C1 segment of cervical spinal cord (tissue), 14 donors: Measurements from ENCODE around the gene GLT6D1.
A peak's percentile ranks its signal among the peaks of the same experiment; 100 is the strongest.

Source experiments
- DNase-seq, 14 donors: peaks; one replicate each; lab custom pipeline; 2025; lab: John Stamatoyannopoulos, UW

The GLT6D1 gene

GRCh38 chr9:135608294-135608998, 30.9 kb downstream of the GLT6D1 start:
- no peak for DNase-seq

GRCh38 chr9:135607401-135608293, 31.7 kb downstream of the GLT6D1 start:
- DNase-seq = no peak

GRCh38 chr9:135606885-135607259, 32.5 kb downstream of the GLT6D1 start:
- DNase-seq = no peak

GRCh38 chr9:135605238-135605781, 34.0 kb downstream of the GLT6D1 start:
- peak in 1 of 14 donors; percentile 2 for DNase-seq

GRCh38 chr9:135604437-135605237, 34.7 kb downstream of the GLT6D1 start:
- peak in 1 of 14 donors; percentile 7 for DNase-seq

- peak in 1 of 14 donors; percentile 17 for DNase-seq
Observed at GRCh38 chr9:135602789-135603481, 36.4 kb downstream of the GLT6D1 start.

GRCh38 chr9:135601988-135602387, 37.4 kb downstream of the GLT6D1 start:
- DNase-seq = no peak

GRCh38 chr9:135600296-135600817, 39.0 kb downstream of the GLT6D1 start:
- DNase-seq = no peak

GRCh38 chr9:135596211-135596610, 43.1 kb downstream of the GLT6D1 start:
- no peak for DNase-seq

- DNase-seq = no peak
Observed at GRCh38 chr9:135592625-135593024, 46.7 kb downstream of the GLT6D1 start.

GRCh38 chr9:135592331-135592590, 47.1 kb downstream of the GLT6D1 start:
- DNase-seq = no peak

- no peak for DNase-seq
Observed at GRCh38 chr9:135591506-135592330, 47.6 kb downstream of the GLT6D1 start.

GRCh38 chr9:135590486-135591079, 48.8 kb downstream of the GLT6D1 start:
- no peak for DNase-seq

- DNase-seq = no peak
Observed at GRCh38 chr9:135589596-135590485, 49.5 kb downstream of the GLT6D1 start.

GRCh38 chr9:135588886-135589595, 50.3 kb downstream of the GLT6D1 start:
- DNase-seq = no peak

GRCh38 chr9:135588371-135588770, 51.0 kb downstream of the GLT6D1 start:
- no peak for DNase-seq

- DNase-seq = peak in 1 of 14 donors; percentile 53
Observed at GRCh38 chr9:135587658-135588057, 51.7 kb downstream of the GLT6D1 start.

- DNase-seq = no peak
Observed at GRCh38 chr9:135586601-135587109, 52.7 kb downstream of the GLT6D1 start.
